ENCODE measurements around the gene NCKAP1.

The NCKAP1 gene

DNA sequence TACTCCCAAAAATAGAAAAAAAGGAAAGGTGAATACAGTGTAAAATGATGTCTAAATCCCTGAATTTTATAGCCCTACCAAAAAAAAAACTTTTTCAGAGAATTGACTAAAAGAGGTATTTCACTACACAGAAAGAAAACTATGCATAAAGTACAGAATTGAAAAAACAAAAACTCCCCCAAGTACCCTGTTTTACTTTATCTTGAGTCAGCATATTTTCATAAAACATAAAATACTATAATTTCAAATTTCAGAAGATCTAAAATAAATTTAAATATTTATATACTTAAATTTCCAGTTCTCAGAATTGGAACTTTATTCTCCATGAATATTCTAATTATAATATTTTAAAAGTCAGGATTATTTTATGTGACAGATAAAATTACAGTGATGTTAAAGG lies 10.1 kb downstream of the NCKAP1 start:
- no peak for DNase-seq (ENCODE audit: low read depth)
- no peak overlapping the region for H3K4me3 ChIP-seq (ENCODE audit: low read length)
- TF ChIP-seq, protein P1, sequence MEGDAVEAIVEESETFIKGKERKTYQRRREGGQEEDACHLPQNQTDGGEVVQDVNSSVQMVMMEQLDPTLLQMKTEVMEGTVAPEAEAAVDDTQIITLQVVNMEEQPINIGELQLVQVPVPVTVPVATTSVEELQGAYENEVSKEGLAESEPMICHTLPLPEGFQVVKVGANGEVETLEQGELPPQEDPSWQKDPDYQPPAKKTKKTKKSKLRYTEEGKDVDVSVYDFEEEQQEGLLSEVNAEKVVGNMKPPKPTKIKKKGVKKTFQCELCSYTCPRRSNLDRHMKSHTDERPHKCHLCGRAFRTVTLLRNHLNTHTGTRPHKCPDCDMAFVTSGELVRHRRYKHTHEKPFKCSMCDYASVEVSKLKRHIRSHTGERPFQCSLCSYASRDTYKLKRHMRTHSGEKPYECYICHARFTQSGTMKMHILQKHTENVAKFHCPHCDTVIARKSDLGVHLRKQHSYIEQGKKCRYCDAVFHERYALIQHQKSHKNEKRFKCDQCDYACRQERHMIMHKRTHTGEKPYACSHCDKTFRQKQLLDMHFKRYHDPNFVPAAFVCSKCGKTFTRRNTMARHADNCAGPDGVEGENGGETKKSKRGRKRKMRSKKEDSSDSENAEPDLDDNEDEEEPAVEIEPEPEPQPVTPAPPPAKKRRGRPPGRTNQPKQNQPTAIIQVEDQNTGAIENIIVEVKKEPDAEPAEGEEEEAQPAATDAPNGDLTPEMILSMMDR (conservative IDR thresholded peaks at IDR 0.05; ENCODE audit: low read depth, low read length): no peak

DNA sequence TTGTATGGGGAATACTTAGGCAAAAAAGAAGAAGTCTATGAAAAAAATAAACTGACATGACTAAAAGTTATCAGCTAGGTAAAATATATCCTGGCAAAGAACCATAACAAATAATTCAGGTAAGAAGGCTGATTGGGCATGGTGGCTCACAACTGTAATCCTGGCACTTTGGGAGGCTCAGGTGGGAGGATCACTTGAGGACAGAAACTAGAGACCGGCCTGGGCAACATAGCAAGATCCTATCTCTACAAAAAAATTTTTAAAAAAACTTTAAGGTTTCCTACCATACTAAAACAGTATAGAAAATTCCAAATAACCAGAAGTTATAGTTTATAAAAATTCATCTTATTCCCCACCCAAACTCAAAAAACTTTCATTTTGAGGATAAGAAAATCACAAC lies 10.8 kb downstream of the NCKAP1 start:
- DNase-seq (ENCODE audit: low read depth): no peak
- H3K4me3 ChIP-seq (ENCODE audit: low read length): no peak overlapping the region
- TF ChIP-seq, protein P1 (conservative IDR thresholded peaks at IDR 0.05; ENCODE audit: low read depth, low read length): no peak

DNA sequence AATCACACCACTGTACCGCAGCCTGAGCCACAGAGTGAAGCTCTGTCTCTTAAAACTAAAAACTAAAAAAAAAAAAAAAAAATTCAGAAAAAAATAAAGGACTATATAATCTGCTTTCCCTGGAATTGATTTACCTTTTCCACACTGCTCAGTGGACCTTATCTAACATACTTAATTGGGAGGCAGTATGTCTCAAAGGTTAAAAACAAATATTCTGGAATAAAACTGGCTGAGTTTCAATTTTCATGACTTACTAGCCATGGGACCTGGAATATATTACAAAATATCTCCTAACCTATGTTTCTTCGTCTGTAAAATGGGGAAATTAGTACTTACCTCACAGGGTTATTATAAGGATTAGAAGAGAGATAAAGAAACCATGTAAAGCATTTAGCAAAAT lies 11.8 kb downstream of the NCKAP1 start:
- no peak overlapping the region for H3K4me3 ChIP-seq (ENCODE audit: low read length)
- DNase-seq (ENCODE audit: low read depth): no peak
- TF ChIP-seq, protein P1 (conservative IDR thresholded peaks at IDR 0.05; ENCODE audit: low read depth, low read length): no peak

DNA sequence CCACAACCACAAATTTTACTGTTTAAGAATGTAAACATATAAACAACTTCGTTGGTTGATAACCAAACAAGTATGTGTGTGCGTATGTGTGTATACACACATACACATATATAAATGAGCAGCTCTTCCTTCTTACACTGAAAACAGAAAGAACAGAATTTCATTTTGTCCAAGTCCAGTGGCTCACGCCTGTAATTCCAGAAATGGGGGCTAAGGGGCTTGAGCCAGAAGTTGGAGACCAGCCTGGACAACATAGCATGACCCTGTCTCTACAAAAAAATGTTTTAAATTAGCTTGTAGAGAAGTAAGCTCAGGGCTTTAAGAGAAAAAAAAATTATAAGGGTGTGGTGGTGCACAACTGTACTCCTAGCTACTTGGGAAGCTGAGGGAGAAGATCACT lies 12.3 kb downstream of the NCKAP1 start:
- TF ChIP-seq, protein P1 (conservative IDR thresholded peaks at IDR 0.05; ENCODE audit: low read depth, low read length): no peak
- no peak overlapping the region for H3K4me3 ChIP-seq (ENCODE audit: low read length)
- DNase-seq (ENCODE audit: low read depth): no peak

DNA sequence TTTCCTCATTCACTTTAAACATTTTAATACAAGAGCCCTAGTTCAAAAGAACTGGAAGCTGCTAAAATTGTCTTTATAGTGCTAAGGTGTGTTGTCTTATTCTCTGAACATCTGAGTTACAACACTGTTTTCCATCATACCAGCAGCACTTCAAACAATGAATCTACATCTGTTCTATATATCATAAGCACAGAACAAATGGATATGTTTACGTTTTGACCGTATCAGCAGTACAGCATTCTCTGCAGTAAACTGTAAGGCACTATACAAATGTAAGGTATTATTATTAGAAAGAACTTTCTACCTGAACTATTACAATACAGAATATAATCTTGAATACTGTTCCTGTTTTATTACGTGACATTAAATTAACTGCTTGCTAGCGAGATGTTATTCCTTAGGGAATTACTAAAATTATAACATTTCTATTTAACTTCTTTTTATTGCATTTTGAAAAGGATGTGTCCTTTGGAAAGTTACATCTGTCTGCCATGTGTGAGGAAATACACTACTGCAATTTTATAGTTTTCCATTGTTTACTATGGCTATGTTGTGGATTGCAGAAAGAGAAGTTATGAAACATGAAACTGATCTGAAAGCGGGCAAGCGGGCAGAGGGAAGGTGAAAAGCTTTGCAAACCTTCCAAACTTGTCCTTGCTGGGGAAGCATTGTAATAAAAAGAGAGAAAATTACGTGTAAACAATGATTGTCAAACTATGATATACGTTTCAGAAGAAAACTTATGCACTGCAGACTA lies 13.7 kb downstream of the NCKAP1 start:
- no peak for DNase-seq (ENCODE audit: low read depth)
- TF ChIP-seq, protein P1 (conservative IDR thresholded peaks at IDR 0.05; ENCODE audit: low read depth, low read length): no peak
- no peak overlapping the region for H3K4me3 ChIP-seq (ENCODE audit: low read length)

DNA sequence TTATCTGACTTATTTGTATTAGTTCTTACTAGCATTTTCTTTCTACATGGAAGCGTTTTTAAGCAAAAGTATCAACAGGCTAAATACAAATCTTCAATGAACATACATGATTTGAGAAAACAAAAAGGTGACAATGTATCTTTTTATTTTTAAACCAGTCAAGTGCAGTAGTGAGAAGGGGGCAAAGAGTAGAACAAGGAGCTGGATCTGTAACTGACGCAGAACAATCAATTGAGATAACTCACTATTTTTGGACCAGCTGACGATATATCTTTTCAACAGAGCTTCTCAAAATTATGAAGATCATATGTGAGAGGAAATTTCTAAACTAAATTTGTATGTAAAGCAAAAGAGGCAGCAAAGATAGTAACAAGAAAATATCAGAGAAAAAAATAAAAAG lies 15.5 kb downstream of the NCKAP1 start:
- H3K4me3 ChIP-seq (ENCODE audit: low read length): no peak overlapping the region
- DNase-seq (ENCODE audit: low read depth): no peak
- TF ChIP-seq, protein P1 (conservative IDR thresholded peaks at IDR 0.05; ENCODE audit: low read depth, low read length): no peak

DNA sequence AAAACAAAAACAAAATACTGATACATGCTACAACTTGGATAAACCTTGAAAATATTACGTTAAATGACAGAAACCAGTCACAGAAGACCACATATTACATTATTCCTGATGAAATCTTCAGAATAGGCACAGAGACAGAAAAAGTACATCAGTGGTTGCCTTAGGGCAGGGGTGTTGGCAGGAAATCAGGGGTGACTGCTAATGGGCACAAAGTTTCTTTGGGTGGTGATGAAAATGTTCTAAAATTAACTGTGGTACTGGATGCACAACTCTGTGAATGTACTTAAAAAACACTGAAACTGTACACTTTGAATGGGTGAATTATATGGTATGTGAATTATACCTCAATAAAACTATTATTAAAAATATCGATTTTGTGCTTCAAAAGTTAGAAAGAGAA lies 16.6 kb downstream of the NCKAP1 start:
- no peak overlapping the region for H3K4me3 ChIP-seq (ENCODE audit: low read length)
- DNase-seq (ENCODE audit: low read depth): no peak
- TF ChIP-seq, protein P1 (conservative IDR thresholded peaks at IDR 0.05; ENCODE audit: low read depth, low read length): no peak

Data from retinal pigment epithelial cell (primary cell).